WERI-Rb-1 (cell line): ENCODE measurements around the gene ADGRV1.

ENCODE experiments used
- DNase-seq: peaks from one replicate; pipeline ENCODE4 v3.0.0-alpha.2; 2020
- H3K27ac ChIP-seq: fragments of 250-450 bp; sonication (Bioruptor Pico); 2 replicates; pipeline ENCODE4 v1.5.1; 2020; ENCODE audit warnings: mild to moderate bottlenecking, moderate library complexity
- H3K27me3 ChIP-seq: fragments of 250-450 bp; sonication (Bioruptor Pico); 2 replicates; pipeline ENCODE4 v1.5.1; 2021; ENCODE audit warnings: mild to moderate bottlenecking, low read depth, moderate library complexity; ENCODE audit not compliant: insufficient read depth, severe bottlenecking
- H3K36me3 ChIP-seq: fragments of 250-450 bp; sonication (Bioruptor Pico); 2 replicates; pipeline ENCODE4 v1.5.1; 2020; ENCODE audit warnings: mild to moderate bottlenecking, moderate library complexity
- H3K4me3 ChIP-seq: 2 replicates; pipeline ENCODE4 v1.5.1; 2011; ENCODE audit warnings: low read depth, mild to moderate bottlenecking, control low read depth, low read length
- H3K9me3 ChIP-seq: fragments of 250-450 bp; sonication (Bioruptor Pico); 2 replicates; pipeline ENCODE4 v1.5.1; 2021; ENCODE audit warnings: mild to moderate bottlenecking, moderate library complexity; ENCODE audit not compliant: severe bottlenecking
- TF ChIP-seq, protein P1 (sequence below): IDR thresholded peaks from 2 replicates; pipeline ENCODE4 v1.5.1; 2011; ENCODE audit warnings: low read depth, mild to moderate bottlenecking, control low read depth, inconsistent platforms, low read length

ADGRV1 gene

DNA sequence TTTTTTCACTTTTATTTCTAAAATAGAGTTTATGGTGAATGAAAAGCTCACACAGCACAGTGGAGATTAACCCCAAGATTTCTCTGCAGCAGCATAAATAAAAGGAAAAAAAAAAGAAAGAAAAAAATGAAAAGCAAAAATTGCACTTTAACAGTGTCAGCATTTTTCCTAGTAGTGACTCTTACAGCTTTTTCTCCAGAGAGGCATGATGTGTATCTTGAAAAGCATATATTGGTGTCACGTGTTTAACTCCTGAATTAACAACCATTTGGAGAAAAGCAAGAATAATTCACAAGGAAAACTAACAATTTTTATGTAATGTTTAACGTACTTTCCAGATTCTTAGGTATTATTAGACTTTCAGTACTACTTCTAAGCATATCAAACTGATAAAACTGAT lies 67.9 kb downstream of the ADGRV1 start:
- no peak overlapping the region for H3K27ac ChIP-seq
- peaks cover 73% of the 10 kb centered on the region for H3K36me3 ChIP-seq
- TF ChIP-seq, protein P1, sequence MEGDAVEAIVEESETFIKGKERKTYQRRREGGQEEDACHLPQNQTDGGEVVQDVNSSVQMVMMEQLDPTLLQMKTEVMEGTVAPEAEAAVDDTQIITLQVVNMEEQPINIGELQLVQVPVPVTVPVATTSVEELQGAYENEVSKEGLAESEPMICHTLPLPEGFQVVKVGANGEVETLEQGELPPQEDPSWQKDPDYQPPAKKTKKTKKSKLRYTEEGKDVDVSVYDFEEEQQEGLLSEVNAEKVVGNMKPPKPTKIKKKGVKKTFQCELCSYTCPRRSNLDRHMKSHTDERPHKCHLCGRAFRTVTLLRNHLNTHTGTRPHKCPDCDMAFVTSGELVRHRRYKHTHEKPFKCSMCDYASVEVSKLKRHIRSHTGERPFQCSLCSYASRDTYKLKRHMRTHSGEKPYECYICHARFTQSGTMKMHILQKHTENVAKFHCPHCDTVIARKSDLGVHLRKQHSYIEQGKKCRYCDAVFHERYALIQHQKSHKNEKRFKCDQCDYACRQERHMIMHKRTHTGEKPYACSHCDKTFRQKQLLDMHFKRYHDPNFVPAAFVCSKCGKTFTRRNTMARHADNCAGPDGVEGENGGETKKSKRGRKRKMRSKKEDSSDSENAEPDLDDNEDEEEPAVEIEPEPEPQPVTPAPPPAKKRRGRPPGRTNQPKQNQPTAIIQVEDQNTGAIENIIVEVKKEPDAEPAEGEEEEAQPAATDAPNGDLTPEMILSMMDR, result no peak
- no peak overlapping the region for H3K4me3 ChIP-seq
- no peaks in the 10 kb centered on the region for H3K27me3 ChIP-seq
- no peak for DNase-seq
- no peaks in the 10 kb centered on the region for H3K9me3 ChIP-seq

DNA sequence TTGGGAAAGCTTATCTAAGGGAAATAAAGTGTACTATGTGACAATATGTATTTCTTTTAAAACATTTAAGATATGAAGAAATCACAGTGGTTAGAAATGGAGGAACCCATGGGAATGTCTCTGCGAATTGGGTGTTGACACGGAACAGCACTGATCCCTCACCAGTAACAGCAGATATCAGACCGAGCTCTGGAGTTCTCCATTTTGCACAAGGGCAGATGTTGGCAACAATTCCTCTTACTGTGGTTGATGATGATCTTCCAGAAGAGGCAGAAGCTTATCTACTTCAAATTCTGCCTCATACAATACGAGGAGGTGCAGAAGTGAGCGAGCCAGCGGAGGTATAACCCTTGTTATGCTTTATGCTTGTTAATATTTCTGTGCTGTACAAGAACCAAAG lies 69.9 kb downstream of the ADGRV1 start:
- H3K36me3 ChIP-seq, result peaks cover 61% of the 10 kb centered on the region
- no peaks in the 10 kb centered on the region for H3K27me3 ChIP-seq
- H3K9me3 ChIP-seq, result no peaks in the 10 kb centered on the region
- H3K4me3 ChIP-seq, result no peak overlapping the region
- TF ChIP-seq, protein P1, result no peak
- no peak for DNase-seq
- no peak overlapping the region for H3K27ac ChIP-seq

DNA sequence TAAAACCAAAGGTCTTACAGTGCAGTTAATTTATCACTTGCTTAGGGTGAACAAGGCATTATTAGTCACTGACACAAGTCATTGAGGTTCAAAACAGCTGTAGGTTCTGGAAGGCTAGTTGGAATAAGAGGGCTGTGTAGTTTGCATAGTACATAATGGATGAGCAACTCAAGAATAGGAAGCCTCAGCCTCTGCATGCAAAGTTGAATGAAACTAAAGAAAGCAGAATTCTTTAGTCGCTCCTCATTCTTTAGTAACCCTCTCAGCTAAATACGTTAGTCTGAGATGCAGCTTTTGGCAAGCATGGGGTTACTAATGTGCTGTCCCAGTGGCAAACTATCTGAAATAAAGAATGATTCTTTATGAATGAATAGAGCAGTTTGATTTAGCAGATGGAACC lies 74.2 kb downstream of the ADGRV1 start:
- Histone ChIP-seq H3K36me3 (peaks cover 31% of the 10 kb centered on the region), H3K9me3 (no peaks in the 10 kb centered on the region), H3K27me3 (no peaks in the 10 kb centered on the region), H3K4me3 (no peak overlapping the region), H3K27ac (no peak overlapping the region)
- DNase-seq, result no peak
- TF ChIP-seq, protein P1, result no peak

DNA sequence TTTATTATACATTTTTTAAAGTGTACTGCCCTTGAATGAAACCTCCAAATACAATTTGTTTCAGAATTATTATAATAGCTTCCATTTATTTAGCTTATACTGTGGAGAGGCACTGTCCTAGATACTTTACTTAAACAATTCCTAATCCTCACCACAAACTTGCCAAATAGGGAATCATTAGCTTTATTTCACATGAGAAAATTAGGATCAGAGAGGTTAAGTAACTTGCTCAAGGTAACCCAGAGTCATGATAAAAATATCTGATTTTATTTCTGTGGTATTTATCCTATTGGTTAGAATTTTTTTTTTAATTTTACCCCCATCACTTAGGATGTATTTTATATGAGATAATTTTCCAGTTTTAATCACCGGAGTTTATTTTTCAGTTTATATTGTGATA lies 78.4 kb downstream of the ADGRV1 start:
- Histone ChIP-seq H3K9me3 (no peaks in the 10 kb centered on the region), H3K27ac (no peak overlapping the region), H3K4me3 (no peak overlapping the region), H3K27me3 (no peaks in the 10 kb centered on the region), H3K36me3 (peaks cover 5% of the 10 kb centered on the region)
- DNase-seq, result no peak
- TF ChIP-seq, protein P1, result no peak

DNA sequence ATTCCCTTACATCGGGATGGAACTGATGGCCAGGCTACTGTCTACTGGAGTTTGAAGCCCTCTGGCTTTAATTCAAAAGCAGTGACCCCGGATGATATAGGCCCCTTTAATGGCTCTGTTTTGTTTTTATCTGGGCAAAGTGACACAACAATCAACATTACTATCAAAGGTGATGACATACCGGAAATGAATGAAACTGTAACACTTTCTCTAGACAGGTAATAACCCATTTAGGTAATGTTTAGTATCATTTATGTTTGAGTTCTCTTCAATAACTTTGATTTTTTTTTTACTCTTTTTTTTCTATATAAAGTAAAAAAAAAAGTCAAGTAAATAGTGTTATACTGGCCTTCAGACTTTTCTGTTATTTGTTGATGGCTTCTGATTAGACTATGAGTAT lies 79.1 kb downstream of the ADGRV1 start:
- H3K9me3 ChIP-seq, result no peaks in the 10 kb centered on the region
- TF ChIP-seq, protein P1, result no peak
- peaks cover 9% of the 10 kb centered on the region for H3K36me3 ChIP-seq

DNA sequence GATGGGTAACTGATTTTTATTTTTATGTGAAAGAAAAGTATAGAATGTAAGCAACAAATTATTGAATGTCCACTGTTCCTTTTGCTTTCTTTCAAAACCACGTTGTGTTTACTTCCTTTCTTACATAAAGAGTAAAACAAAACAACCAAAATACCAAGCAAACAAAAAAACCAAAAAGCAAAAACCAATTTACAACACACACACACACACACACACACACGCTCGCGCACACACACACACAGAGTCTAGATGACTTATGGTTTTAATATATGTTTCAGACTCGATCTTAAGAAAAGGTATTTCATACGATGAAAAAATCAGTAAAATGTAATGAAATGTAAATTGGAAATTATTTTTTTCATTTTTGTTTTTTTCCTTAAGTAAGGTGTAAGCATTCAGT lies 80.3 kb downstream of the ADGRV1 start:
- DNase-seq, result no peak
- H3K27me3 ChIP-seq, result no peaks in the 10 kb centered on the region
- no peaks in the 10 kb centered on the region for H3K9me3 ChIP-seq
- peaks cover 13% of the 10 kb centered on the region for H3K36me3 ChIP-seq
- no peak overlapping the region for H3K27ac ChIP-seq
- H3K4me3 ChIP-seq, result no peak overlapping the region
- TF ChIP-seq, protein P1, result no peak

More for the DNA sequence above, 79.1 kb downstream of the ADGRV1 start:
- Histone ChIP-seq H3K27me3 (no peaks in the 10 kb centered on the region), H3K27ac (no peak overlapping the region), H3K4me3 (no peak overlapping the region)
- DNase-seq, result no peak
